IMR-90 (cell line): ENCODE measurements around the gene TMEM161A. TPM values are rescaled to one million over a fixed set of nuclear protein-coding genes. Genes with fewer than 3 reads are reported as not detected.

ENCODE experiments used
- ATAC-seq: fragments of 200-7000 bp; cut with Tn5 transposase; 2 replicates; pipeline ENCODE4 v1.9.1; 2020; ENCODE audit warnings: low read depth, mild to moderate bottlenecking, moderate library complexity
- BruUV-seq: library from RNA; stranded (reverse); fragments of 400-500 nt; replicated peaks from 2 replicates; lab custom pipeline; 2021; lab: Mats Ljungman, UMichigan
- CTCF ChIA-PET: fragments of 300-600 bp; formaldehyde crosslinking; extraction: SDS; loops from one replicate; lab custom pipeline; 2021; ENCODE audit warnings: antibody characterized with exemption; lab: Yijun Ruan, JAX
- POLR2A ChIA-PET: fragments of 300-600 bp; sonication (Branson Sonifier 250); formaldehyde crosslinking; loops from one replicate; lab custom pipeline; 2022; ENCODE audit warnings: antibody characterized with exemption; ENCODE audit not compliant: unreplicated experiment; lab: Charles Lee
- DNase-seq: peaks from one replicate; pipeline ENCODE4 v3.0.0; 2013
- H2AFZ ChIP-seq: replicated peaks from 2 replicates; pipeline ENCODE3; 2013; ENCODE audit warnings: low read length, mild to moderate bottlenecking; ENCODE audit not compliant: poor library complexity
- H2AK5ac ChIP-seq: 2 replicates; pipeline ENCODE4 v1.6.1; 2013; ENCODE audit warnings: low read depth, low read length, inconsistent platforms
- H2AK9ac ChIP-seq: replicated peaks from 2 replicates; pipeline ENCODE3; 2013; ENCODE audit warnings: mild to moderate bottlenecking, low read depth, low read length, moderate library complexity; ENCODE audit not compliant: poor library complexity
- H2BK120ac ChIP-seq: 2 replicates; pipeline ENCODE4 v1.6.1; 2013; ENCODE audit warnings: low read depth, low read length, inconsistent platforms
- H2BK15ac ChIP-seq: 3 replicates; pipeline ENCODE4 v1.6.1; 2013; ENCODE audit warnings: low read depth, low read length, inconsistent platforms
- H2BK20ac ChIP-seq: 2 replicates; pipeline ENCODE4 v1.6.1; 2013; ENCODE audit warnings: low read depth, mild to moderate bottlenecking, inconsistent platforms, low read length, moderate library complexity
- H2BK5ac ChIP-seq: 2 replicates; pipeline ENCODE4 v1.6.1; 2013; ENCODE audit warnings: mild to moderate bottlenecking, low read depth, low read length, inconsistent platforms; ENCODE audit not compliant: poor library complexity, severe bottlenecking
- H3K14ac ChIP-seq: replicated peaks from 2 replicates; pipeline ENCODE4 v1.6.1; 2013; ENCODE audit warnings: low read depth, low read length, inconsistent platforms
- H3K18ac ChIP-seq: 2 replicates; pipeline ENCODE4 v1.6.1; 2013; ENCODE audit warnings: low read depth, low read length, control low read depth
- H3K23ac ChIP-seq: 2 replicates; pipeline ENCODE4 v1.6.1; 2013; ENCODE audit warnings: low read depth, low read length, inconsistent platforms
- H3K27ac ChIP-seq: 2 replicates; pipeline ENCODE4 v1.5.1; 2013; ENCODE audit warnings: mild to moderate bottlenecking, control low read depth, low read length; ENCODE audit not compliant: insufficient read depth
- H3K27me3 ChIP-seq: 2 replicates; pipeline ENCODE4 v1.6.1; 2013; ENCODE audit warnings: low read length; ENCODE audit not compliant: control insufficient read depth, insufficient read depth
- H3K36me3 ChIP-seq: 2 replicates; pipeline ENCODE4 v1.6.1; 2013; ENCODE audit warnings: low read length, mixed read lengths; ENCODE audit not compliant: control insufficient read depth, insufficient read depth
- H3K4ac ChIP-seq: 2 replicates; pipeline ENCODE4 v1.6.1; 2013; ENCODE audit warnings: low read depth, low read length, inconsistent platforms
- H3K4me1 ChIP-seq: 2 replicates; pipeline ENCODE4 v1.6.1; 2013; ENCODE audit warnings: low read length, mixed read lengths; ENCODE audit not compliant: control insufficient read depth, insufficient read depth
- H3K4me2 ChIP-seq: 2 replicates; pipeline ENCODE4 v1.6.1; 2013; ENCODE audit warnings: low read depth, mild to moderate bottlenecking, control low read depth, low read length, moderate library complexity
- H3K4me3 ChIP-seq: 2 replicates; pipeline ENCODE4 v1.5.1; 2013; ENCODE audit warnings: low read depth, mild to moderate bottlenecking, control low read depth, low read length, moderate library complexity; ENCODE audit not compliant: insufficient read depth
- H3K56ac ChIP-seq: 2 replicates; pipeline ENCODE4 v1.6.1; 2013; ENCODE audit warnings: low read length, inconsistent platforms; ENCODE audit not compliant: insufficient read depth; ENCODE audit errors: extremely low read depth
- H3K79me1 ChIP-seq, 2 experiments: 2 replicates each; pipeline ENCODE4 v1.6.1; 2013; ENCODE audit warnings: low read length in 2 of 2, inconsistent platforms in 1 of 2, low read depth in 1 of 2
- H3K9ac ChIP-seq: 2 replicates; pipeline ENCODE4 v1.6.1; 2013; ENCODE audit warnings: low read depth, low read length, control low read depth
- H3K9me1 ChIP-seq: 2 replicates; pipeline ENCODE4 v1.6.1; 2013; ENCODE audit warnings: low read length, inconsistent platforms; ENCODE audit not compliant: insufficient read depth
- H3K9me3 ChIP-seq: 2 replicates; pipeline ENCODE4 v1.6.1; 2013; ENCODE audit warnings: low read length; ENCODE audit not compliant: control insufficient read depth, insufficient read depth
- H4K20me1 ChIP-seq: 2 replicates; pipeline ENCODE4 v1.6.1; 2013; ENCODE audit warnings: low read length, inconsistent platforms; ENCODE audit not compliant: insufficient read depth
- H4K5ac ChIP-seq: 2 replicates; pipeline ENCODE4 v1.6.1; 2013; ENCODE audit warnings: mild to moderate bottlenecking, low read depth, low read length, control low read depth
- H4K8ac ChIP-seq, 2 experiments: 2 replicates each; pipeline ENCODE4 v1.6.1; 2013; ENCODE audit warnings: low read depth in 2 of 2, low read length in 2 of 2, control low read depth in 1 of 2, inconsistent platforms in 1 of 2
- H4K91ac ChIP-seq: 2 replicates; pipeline ENCODE4 v1.6.1; 2013; ENCODE audit warnings: low read depth, low read length, inconsistent platforms; ENCODE audit not compliant: insufficient read depth
- BHLHE40 ChIP-seq: fragments of 150-350 bp; IDR thresholded peaks from 2 replicates; pipeline ENCODE4 v1.6.1; 2016; ENCODE audit warnings: mild to moderate bottlenecking, low read depth, low read length
- CEBPB ChIP-seq: IDR thresholded peaks from 2 replicates; pipeline ENCODE4 v1.6.1; 2012; ENCODE audit warnings: low read depth, low read length, improper control_type of control experiment
- CHD1 ChIP-seq: IDR thresholded peaks from 2 replicates; pipeline ENCODE4 v1.6.1; 2012; ENCODE audit warnings: low read depth, low read length, improper control_type of control experiment
- FOS ChIP-seq: fragments of 150-350 bp; IDR thresholded peaks from 2 replicates; pipeline ENCODE4 v1.6.1; 2016; ENCODE audit warnings: low read depth, low read length
- MAFK ChIP-seq: IDR thresholded peaks from 2 replicates; pipeline ENCODE4 v1.6.1; 2012; ENCODE audit warnings: low read depth, low read length, improper control_type of control experiment
- MAZ ChIP-seq: IDR thresholded peaks from 2 replicates; pipeline ENCODE4 v1.6.1; 2012; ENCODE audit warnings: low read depth, mild to moderate bottlenecking, low read length, improper control_type of control experiment, moderate library complexity, borderline replicate concordance
- MXI1 ChIP-seq: IDR thresholded peaks from 2 replicates; pipeline ENCODE4 v1.6.1; 2012; ENCODE audit warnings: low read depth, mild to moderate bottlenecking, low read length, moderate library complexity, borderline replicate concordance
- NFE2L2 ChIP-seq: fragments of 150-350 bp; IDR thresholded peaks from 2 replicates; pipeline ENCODE4 v1.6.1; 2016; ENCODE audit warnings: low read depth, mild to moderate bottlenecking, low read length
- POLR2A ChIP-seq: IDR thresholded peaks from 2 replicates; pipeline ENCODE4 v1.6.1; 2012; ENCODE audit warnings: mild to moderate bottlenecking, low read depth, low read length
- RAD21 ChIP-seq: IDR thresholded peaks from 2 replicates; pipeline ENCODE4 v1.6.1; 2012; ENCODE audit warnings: low read length, improper control_type of control experiment
- RCOR1 ChIP-seq: IDR thresholded peaks from 2 replicates; pipeline ENCODE4 v1.6.1; 2012; ENCODE audit warnings: mild to moderate bottlenecking, low read length, improper control_type of control experiment; ENCODE audit not compliant: insufficient replicate concordance
- RFX5 ChIP-seq: IDR thresholded peaks from 2 replicates; pipeline ENCODE4 v1.8.0; 2012; ENCODE audit warnings: low read depth, mild to moderate bottlenecking, low read length, moderate library complexity
- SMC3 ChIP-seq: fragments of 150-350 bp; IDR thresholded peaks from 2 replicates; pipeline ENCODE4 v1.6.1; 2016; ENCODE audit warnings: low read depth, mild to moderate bottlenecking, antibody characterized with exemption, low read length, moderate library complexity
- WGBS, 2 experiments: methylation state at CpG; one replicate each; pipeline versions ENCODE4 v1.1.5 to v1.1.7; 2013; ENCODE audit warnings: missing lambda C conversion rate in 2 of 2; ENCODE audit not compliant: insufficient read length in 1 of 2; ENCODE audit errors: extremely low coverage in 2 of 2; 5-methylcytosine and 5-hydroxymethylcytosine counted together
- dilution Hi-C: fragments of 300-500 bp; cut with HindIII; formaldehyde crosslinking; loops from one replicate; pipeline ENCODE4 v1.14.3; 2018; ENCODE audit warnings: low sequenced_read_pairs; ENCODE audit not compliant: unreplicated experiment
- in situ Hi-C: fragments of 300-500 bp; cut with MboI; formaldehyde crosslinking; loops from 3 replicates; pipeline ENCODE4 v1.14.3; 2019; ENCODE audit warnings: low sequenced_read_pairs, inconsistent platforms, mixed read lengths
- intact Hi-C: fragments of 100-400 bp; cut with micrococcal nuclease; formaldehyde crosslinking; loops from 2 replicates; pipeline ENCODE4 v1.10.0; 2022
- polyA plus RNA-seq, 3 experiments: library from polyadenylated mRNA; depleted of rRNA; stranded (reverse); fragments of >200 nt; gene quantifications; 2 replicates each; pipeline ENCODE4 v1.2.3, GENCODE V29; 2012; ENCODE audit warnings: low replicate concordance in 1 of 3
- total RNA-seq: library from RNA; depleted of rRNA; stranded (reverse); fragments of >200 nt; gene quantifications from 2 replicates; pipeline ENCODE4 v1.2.3, GENCODE V29; 2012
- TF ChIP-seq, protein P1 (sequence below): fragments of 150-350 bp; IDR thresholded peaks from 2 replicates; pipeline ENCODE4 v1.6.1; 2016; ENCODE audit warnings: low read depth, mild to moderate bottlenecking, low read length, moderate library complexity, borderline replicate concordance
- TF ChIP-seq, protein P2 (sequence below): fragments of 150-350 bp; IDR thresholded peaks from 2 replicates; pipeline ENCODE4 v1.6.1; 2017; ENCODE audit warnings: mild to moderate bottlenecking, antibody characterized with exemption, low read length, low read depth
- TF ChIP-seq, protein P3 (sequence below): conservative IDR thresholded peaks from 2 replicates; pipeline ENCODE4 v1.5.1; 2012; ENCODE audit warnings: mild to moderate bottlenecking, low read depth, low read length, improper control_type of control experiment

Gene TMEM161A
- total and polyA plus RNA-seq, 2 of the 4 experiments (the other 2 are of a cell fraction): 11.1 to 34.8 TPM

DNA sequence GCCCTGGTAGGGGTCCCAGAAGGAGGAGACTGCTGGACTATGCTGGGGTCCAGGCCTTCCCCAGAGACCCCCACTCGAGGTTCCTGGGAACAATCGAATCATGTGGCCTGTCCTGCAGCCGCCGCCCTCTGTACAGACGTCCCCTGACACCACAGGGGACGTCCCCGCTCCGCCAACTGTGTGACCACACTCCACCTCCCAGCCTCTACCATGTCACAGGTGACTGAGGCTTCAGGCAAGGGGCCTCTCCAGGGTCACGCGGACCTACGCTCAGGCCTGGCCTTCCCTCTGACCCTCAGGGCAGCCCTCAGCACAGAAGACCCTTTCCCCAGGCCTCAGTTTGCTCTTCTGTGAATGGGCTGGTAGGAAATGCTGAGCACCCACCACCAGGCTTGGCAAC lies 13.1 kb upstream of the TMEM161A start:
- Histone ChIP-seq H3K9me3 (peaks cover 6% of the 10 kb centered on the region; the same call in 1 of the 2 replicates), H2AK9ac (no peak overlapping the region), H4K8ac (no peak overlapping the region), H3K4me3 (no peak overlapping the region), H2BK15ac (no peak overlapping the region), H2BK5ac (no peak overlapping the region), H3K14ac (no peak overlapping the region), H3K27ac (no peak overlapping the region), H3K4me1 (no peaks in the 10 kb centered on the region), H4K5ac (no peak overlapping the region), H3K4me2 (no peak overlapping the region), H3K18ac (no peak overlapping the region), H2AFZ (no peak overlapping the region), H3K9ac (no peak overlapping the region), H3K23ac (no peak overlapping the region), H3K56ac (no peak overlapping the region), H4K20me1 (no peaks in the 10 kb centered on the region), H2BK120ac (no peak overlapping the region), H3K4ac (no peak overlapping the region), H3K9me1 (no peaks in the 10 kb centered on the region), H2BK20ac (no peak overlapping the region), H2AK5ac (no peak overlapping the region), H3K27me3 (no peaks in the 10 kb centered on the region), H4K91ac (no peak overlapping the region), H3K36me3 (peaks cover 15% of the 10 kb centered on the region), H3K79me1 (no peaks in the 10 kb centered on the region)
- no peak for ATAC-seq
- dilution Hi-C loops (no loop called here), in situ Hi-C loops (no loop called here), intact Hi-C loops (no loop called here)
- DNase-seq: no peak
- TF ChIP-seq CHD1 (no peak), NFE2L2 (no peak), RAD21 (no peak), POLR2A (no peak), RCOR1 (no peak), FOS (no peak), SMC3 (no peak), BHLHE40 (no peak), CEBPB (no peak), MAFK (no peak), MXI1 (no peak), MAZ (no peak), RFX5 (no peak)
- TF ChIP-seq, protein P1, sequence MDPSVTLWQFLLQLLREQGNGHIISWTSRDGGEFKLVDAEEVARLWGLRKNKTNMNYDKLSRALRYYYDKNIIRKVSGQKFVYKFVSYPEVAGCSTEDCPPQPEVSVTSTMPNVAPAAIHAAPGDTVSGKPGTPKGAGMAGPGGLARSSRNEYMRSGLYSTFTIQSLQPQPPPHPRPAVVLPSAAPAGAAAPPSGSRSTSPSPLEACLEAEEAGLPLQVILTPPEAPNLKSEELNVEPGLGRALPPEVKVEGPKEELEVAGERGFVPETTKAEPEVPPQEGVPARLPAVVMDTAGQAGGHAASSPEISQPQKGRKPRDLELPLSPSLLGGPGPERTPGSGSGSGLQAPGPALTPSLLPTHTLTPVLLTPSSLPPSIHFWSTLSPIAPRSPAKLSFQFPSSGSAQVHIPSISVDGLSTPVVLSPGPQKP: no peak
- TF ChIP-seq, protein P2, sequence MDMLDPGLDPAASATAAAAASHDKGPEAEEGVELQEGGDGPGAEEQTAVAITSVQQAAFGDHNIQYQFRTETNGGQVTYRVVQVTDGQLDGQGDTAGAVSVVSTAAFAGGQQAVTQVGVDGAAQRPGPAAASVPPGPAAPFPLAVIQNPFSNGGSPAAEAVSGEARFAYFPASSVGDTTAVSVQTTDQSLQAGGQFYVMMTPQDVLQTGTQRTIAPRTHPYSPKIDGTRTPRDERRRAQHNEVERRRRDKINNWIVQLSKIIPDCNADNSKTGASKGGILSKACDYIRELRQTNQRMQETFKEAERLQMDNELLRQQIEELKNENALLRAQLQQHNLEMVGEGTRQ: no peak
- TF ChIP-seq, protein P3, sequence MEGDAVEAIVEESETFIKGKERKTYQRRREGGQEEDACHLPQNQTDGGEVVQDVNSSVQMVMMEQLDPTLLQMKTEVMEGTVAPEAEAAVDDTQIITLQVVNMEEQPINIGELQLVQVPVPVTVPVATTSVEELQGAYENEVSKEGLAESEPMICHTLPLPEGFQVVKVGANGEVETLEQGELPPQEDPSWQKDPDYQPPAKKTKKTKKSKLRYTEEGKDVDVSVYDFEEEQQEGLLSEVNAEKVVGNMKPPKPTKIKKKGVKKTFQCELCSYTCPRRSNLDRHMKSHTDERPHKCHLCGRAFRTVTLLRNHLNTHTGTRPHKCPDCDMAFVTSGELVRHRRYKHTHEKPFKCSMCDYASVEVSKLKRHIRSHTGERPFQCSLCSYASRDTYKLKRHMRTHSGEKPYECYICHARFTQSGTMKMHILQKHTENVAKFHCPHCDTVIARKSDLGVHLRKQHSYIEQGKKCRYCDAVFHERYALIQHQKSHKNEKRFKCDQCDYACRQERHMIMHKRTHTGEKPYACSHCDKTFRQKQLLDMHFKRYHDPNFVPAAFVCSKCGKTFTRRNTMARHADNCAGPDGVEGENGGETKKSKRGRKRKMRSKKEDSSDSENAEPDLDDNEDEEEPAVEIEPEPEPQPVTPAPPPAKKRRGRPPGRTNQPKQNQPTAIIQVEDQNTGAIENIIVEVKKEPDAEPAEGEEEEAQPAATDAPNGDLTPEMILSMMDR: no peak
- ChIA-PET CTCF (no interaction called here), POLR2A (no interaction called here)
- WGBS, 2 experiments: 84% methylated on average over 7 of the region's 11 CpGs; no CpG with 5 or more reads in 1 of the 2 experiments
- no TSS peak for BruUV-seq
